IMR-90 (cell line): ENCODE measurements around the gene AUTS2.

Experiments
- CEBPB ChIP-seq: IDR thresholded peaks from 2 replicates; pipeline ENCODE4 v1.6.1; 2012; ENCODE audit warnings: low read depth, low read length, improper control_type of control experiment
- CHD1 ChIP-seq: IDR thresholded peaks from 2 replicates; pipeline ENCODE4 v1.6.1; 2012; ENCODE audit warnings: low read depth, low read length, improper control_type of control experiment
- MAFK ChIP-seq: IDR thresholded peaks from 2 replicates; pipeline ENCODE4 v1.6.1; 2012; ENCODE audit warnings: low read depth, low read length, improper control_type of control experiment
- MAZ ChIP-seq: IDR thresholded peaks from 2 replicates; pipeline ENCODE4 v1.6.1; 2012; ENCODE audit warnings: low read depth, mild to moderate bottlenecking, low read length, improper control_type of control experiment, moderate library complexity, borderline replicate concordance
- MXI1 ChIP-seq: IDR thresholded peaks from 2 replicates; pipeline ENCODE4 v1.6.1; 2012; ENCODE audit warnings: low read depth, mild to moderate bottlenecking, low read length, moderate library complexity, borderline replicate concordance
- POLR2A ChIP-seq: IDR thresholded peaks from 2 replicates; pipeline ENCODE4 v1.6.1; 2012; ENCODE audit warnings: mild to moderate bottlenecking, low read depth, low read length
- RAD21 ChIP-seq: IDR thresholded peaks from 2 replicates; pipeline ENCODE4 v1.6.1; 2012; ENCODE audit warnings: low read length, improper control_type of control experiment
- RCOR1 ChIP-seq: IDR thresholded peaks from 2 replicates; pipeline ENCODE4 v1.6.1; 2012; ENCODE audit warnings: mild to moderate bottlenecking, low read length, improper control_type of control experiment; ENCODE audit not compliant: insufficient replicate concordance
- RFX5 ChIP-seq: IDR thresholded peaks from 2 replicates; pipeline ENCODE4 v1.8.0; 2012; ENCODE audit warnings: low read depth, mild to moderate bottlenecking, low read length, moderate library complexity
- SMC3 ChIP-seq: fragments of 150-350 bp; IDR thresholded peaks from 2 replicates; pipeline ENCODE4 v1.6.1; 2016; ENCODE audit warnings: low read depth, mild to moderate bottlenecking, antibody characterized with exemption, low read length, moderate library complexity
- TF ChIP-seq, protein P1 (sequence below): conservative IDR thresholded peaks from 2 replicates; pipeline ENCODE4 v1.5.1; 2012; ENCODE audit warnings: mild to moderate bottlenecking, low read depth, low read length, improper control_type of control experiment
- TF ChIP-seq, protein P2 (sequence below): fragments of 150-350 bp; IDR thresholded peaks from 2 replicates; pipeline ENCODE4 v1.6.1; 2017; ENCODE audit warnings: mild to moderate bottlenecking, antibody characterized with exemption, low read length, low read depth
- TF ChIP-seq, protein P3 (sequence below): fragments of 150-350 bp; IDR thresholded peaks from 2 replicates; pipeline ENCODE4 v1.6.1; 2016; ENCODE audit warnings: low read depth, mild to moderate bottlenecking, low read length, moderate library complexity, borderline replicate concordance

DNA sequence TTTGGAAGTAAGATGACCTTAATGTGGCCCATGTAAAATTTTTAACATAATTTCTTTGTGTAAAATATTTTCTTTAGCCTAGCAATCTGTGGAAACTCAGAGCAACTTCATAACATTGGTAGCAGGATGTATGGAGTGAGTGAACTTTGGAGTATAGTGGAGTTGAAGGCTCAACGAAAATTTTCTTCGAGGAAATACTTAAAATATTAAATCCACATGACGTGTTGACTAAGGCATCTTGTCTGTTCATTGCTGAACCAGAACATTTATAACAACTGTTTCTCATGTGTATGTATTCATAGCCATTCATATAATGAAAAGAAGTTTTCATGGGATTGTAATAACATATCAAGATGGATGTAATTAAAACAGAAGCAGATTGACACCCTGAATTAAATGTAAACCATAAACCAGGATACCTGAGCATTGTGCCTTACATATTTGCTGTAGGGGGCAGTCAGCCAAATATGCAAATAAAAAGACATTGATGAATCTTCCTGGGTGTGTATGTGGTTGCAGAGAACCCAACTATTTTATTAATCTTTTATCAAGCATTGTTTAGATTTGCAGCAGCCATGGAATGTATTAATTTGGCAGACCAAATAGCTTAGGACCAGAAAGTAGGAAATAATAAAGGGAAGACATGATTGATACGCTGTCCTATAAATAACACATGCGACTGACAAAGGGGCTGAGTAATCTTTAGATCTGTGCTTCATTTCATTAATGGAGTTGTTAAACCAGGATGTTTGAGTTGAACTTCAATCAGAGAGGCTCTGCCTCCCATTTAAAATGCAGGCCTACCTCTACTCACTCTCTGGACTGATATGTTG, 11.5 kb downstream of the AUTS2 start:
- no peak for TF ChIP-seq CHD1
- TF ChIP-seq RFX5: no peak
- TF ChIP-seq, protein P1, sequence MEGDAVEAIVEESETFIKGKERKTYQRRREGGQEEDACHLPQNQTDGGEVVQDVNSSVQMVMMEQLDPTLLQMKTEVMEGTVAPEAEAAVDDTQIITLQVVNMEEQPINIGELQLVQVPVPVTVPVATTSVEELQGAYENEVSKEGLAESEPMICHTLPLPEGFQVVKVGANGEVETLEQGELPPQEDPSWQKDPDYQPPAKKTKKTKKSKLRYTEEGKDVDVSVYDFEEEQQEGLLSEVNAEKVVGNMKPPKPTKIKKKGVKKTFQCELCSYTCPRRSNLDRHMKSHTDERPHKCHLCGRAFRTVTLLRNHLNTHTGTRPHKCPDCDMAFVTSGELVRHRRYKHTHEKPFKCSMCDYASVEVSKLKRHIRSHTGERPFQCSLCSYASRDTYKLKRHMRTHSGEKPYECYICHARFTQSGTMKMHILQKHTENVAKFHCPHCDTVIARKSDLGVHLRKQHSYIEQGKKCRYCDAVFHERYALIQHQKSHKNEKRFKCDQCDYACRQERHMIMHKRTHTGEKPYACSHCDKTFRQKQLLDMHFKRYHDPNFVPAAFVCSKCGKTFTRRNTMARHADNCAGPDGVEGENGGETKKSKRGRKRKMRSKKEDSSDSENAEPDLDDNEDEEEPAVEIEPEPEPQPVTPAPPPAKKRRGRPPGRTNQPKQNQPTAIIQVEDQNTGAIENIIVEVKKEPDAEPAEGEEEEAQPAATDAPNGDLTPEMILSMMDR: no peak
- no peak for TF ChIP-seq MAFK
- TF ChIP-seq, protein P2, sequence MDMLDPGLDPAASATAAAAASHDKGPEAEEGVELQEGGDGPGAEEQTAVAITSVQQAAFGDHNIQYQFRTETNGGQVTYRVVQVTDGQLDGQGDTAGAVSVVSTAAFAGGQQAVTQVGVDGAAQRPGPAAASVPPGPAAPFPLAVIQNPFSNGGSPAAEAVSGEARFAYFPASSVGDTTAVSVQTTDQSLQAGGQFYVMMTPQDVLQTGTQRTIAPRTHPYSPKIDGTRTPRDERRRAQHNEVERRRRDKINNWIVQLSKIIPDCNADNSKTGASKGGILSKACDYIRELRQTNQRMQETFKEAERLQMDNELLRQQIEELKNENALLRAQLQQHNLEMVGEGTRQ: no peak
- no peak for TF ChIP-seq POLR2A
- TF ChIP-seq MAZ: no peak
- no peak for TF ChIP-seq RAD21
- TF ChIP-seq SMC3: no peak
- no peak for TF ChIP-seq CEBPB
- TF ChIP-seq, protein P3, sequence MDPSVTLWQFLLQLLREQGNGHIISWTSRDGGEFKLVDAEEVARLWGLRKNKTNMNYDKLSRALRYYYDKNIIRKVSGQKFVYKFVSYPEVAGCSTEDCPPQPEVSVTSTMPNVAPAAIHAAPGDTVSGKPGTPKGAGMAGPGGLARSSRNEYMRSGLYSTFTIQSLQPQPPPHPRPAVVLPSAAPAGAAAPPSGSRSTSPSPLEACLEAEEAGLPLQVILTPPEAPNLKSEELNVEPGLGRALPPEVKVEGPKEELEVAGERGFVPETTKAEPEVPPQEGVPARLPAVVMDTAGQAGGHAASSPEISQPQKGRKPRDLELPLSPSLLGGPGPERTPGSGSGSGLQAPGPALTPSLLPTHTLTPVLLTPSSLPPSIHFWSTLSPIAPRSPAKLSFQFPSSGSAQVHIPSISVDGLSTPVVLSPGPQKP: no peak
- TF ChIP-seq MXI1: no peak
- TF ChIP-seq RCOR1: no peak
